ENCODE measurements around the gene FMN2.

The FMN2 gene

DNA sequence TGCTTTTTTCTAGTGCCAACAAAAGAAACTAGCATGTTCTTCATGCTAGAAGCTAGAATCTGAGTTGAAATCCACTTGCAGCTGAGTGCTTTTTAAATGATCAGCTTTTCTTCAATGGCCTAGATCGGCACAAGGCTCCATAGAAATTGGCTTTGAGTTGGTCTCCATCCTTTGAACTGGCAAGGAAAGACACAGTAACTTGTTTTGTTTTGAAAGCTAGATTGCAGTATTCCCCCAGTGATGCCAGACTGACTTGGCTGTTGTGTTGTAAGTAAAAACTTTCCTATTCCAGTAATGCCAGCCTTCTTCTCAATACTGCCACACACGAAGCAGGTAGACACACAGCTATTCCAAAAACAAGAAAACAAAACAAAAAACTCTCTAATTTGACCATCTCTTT, 139.1 kb downstream of the FMN2 start:
- no peak for TF ChIP-seq CTCF (IDR thresholded peaks at IDR 0.05; ENCODE audit: control insufficient read depth, extremely low read depth, insufficient read depth)
- no peak for DNase-seq (ENCODE audit: low read depth)
- no peak overlapping the region for H3K4me3 ChIP-seq (ENCODE audit: low read depth, low read length)

- no peak overlapping the region for H3K4me3 ChIP-seq (ENCODE audit: low read depth, low read length)
- DNase-seq (ENCODE audit: low read depth) = no peak
- no peak for TF ChIP-seq CTCF (IDR thresholded peaks at IDR 0.05; ENCODE audit: control insufficient read depth, extremely low read depth, insufficient read depth)
Observed at GRCh38 chr1:240232530-240232929, 140.8 kb downstream of the FMN2 start.

DNA sequence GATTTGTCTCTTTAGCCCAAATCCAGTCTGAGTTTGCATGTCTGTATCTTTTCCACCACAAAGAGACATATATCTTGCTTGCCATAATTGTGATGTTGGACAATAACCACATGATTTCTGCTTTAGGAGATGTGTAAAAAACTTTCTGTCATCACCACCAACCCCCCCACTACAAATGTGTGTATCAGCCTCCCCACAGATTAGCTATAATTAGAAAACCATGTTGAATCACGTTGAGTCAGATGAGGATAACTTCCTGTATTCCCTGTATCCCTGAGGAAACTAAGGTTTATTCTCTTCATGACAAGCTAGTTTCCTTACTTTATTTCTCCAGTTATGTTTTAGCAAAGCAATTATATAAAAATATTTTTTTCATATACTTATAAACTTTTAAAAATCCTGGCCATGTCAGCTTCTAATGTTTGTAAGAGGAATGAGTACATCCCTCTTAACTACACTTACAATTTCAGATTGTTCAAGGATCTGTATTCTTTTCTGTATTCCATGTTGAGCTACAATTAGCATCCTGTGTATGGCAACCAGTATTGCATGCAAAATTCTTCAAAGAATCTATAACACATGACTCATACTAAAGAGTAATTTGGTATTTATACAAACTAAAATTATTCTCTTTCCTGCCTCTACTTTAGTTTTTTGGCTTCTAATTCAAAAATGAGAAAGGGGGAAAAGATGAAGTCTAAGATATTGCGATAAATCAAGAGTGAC, 143.0 kb downstream of the FMN2 start:
- DNase-seq (ENCODE audit: low read depth) = no peak
- H3K4me3 ChIP-seq (ENCODE audit: low read depth, low read length) = no peak overlapping the region
- no peak for TF ChIP-seq CTCF (IDR thresholded peaks at IDR 0.05; ENCODE audit: control insufficient read depth, extremely low read depth, insufficient read depth)

GRCh38 chr1:240235521-240236288, 144.0 kb downstream of the FMN2 start:
- TF ChIP-seq CTCF (IDR thresholded peaks at IDR 0.05; ENCODE audit: control insufficient read depth, extremely low read depth, insufficient read depth) = no peak
- H3K4me3 ChIP-seq (ENCODE audit: low read depth, low read length) = no peak overlapping the region
- DNase-seq (ENCODE audit: low read depth) = no peak

- no peak for TF ChIP-seq CTCF (IDR thresholded peaks at IDR 0.05; ENCODE audit: control insufficient read depth, extremely low read depth, insufficient read depth)
- DNase-seq (ENCODE audit: low read depth) = no peak
- H3K4me3 ChIP-seq (ENCODE audit: low read depth, low read length) = no peak overlapping the region
Observed at GRCh38 chr1:240237305-240237721, 145.6 kb downstream of the FMN2 start.

- no peak overlapping the region for H3K4me3 ChIP-seq (ENCODE audit: low read depth, low read length)
- DNase-seq (ENCODE audit: low read depth) = no peak
- no peak for TF ChIP-seq CTCF (IDR thresholded peaks at IDR 0.05; ENCODE audit: control insufficient read depth, extremely low read depth, insufficient read depth)
Observed at GRCh38 chr1:240239309-240239708, 147.6 kb downstream of the FMN2 start.

All from LNCaP clone FGC (cell line).